HG03025 (cell line): ENCODE data around the gene BTRC.

Experiments used
- ATAC-seq: cut with Tn5 transposase; IDR thresholded peaks from one replicate; pipeline ENCODE4 v1.9.1; 2021; ENCODE audit warnings: mild to moderate bottlenecking, moderate library complexity; ENCODE audit not compliant: unreplicated experiment, low FRiP score

The BTRC gene

GRCh38 chr10:101563497-101564040, 209.6 kb downstream of the BTRC start:
- no peak for ATAC-seq

GRCh38 chr10:101564490-101564991, 210.6 kb downstream of the BTRC start:
- ATAC-seq = no peak

- no peak for ATAC-seq
Observed at GRCh38 chr10:101565370-101565900, 211.5 kb downstream of the BTRC start.

- ATAC-seq = no peak
Observed at GRCh38 chr10:101565936-101566332, 212.0 kb downstream of the BTRC start.

GRCh38 chr10:101566333-101567164, 212.6 kb downstream of the BTRC start:
- no peak for ATAC-seq

- ATAC-seq = no peak
Observed at GRCh38 chr10:101567165-101568006, 213.4 kb downstream of the BTRC start.

GRCh38 chr10:101568054-101568745, 214.2 kb downstream of the BTRC start:
- ATAC-seq = no peak

GRCh38 chr10:101569323-101569621, 215.3 kb downstream of the BTRC start:
- ATAC-seq = no peak

GRCh38 chr10:101569622-101570427, 215.9 kb downstream of the BTRC start:
- ATAC-seq = peak; percentile 72

GRCh38 chr10:101570428-101571270, 216.7 kb downstream of the BTRC start:
- no peak for ATAC-seq

- ATAC-seq = no peak
Observed at GRCh38 chr10:101571271-101571925, 217.4 kb downstream of the BTRC start.

- ATAC-seq = no peak
Observed at GRCh38 chr10:101572126-101572525, 218.2 kb downstream of the BTRC start.

GRCh38 chr10:101572785-101573184, 218.8 kb downstream of the BTRC start:
- ATAC-seq = no peak

GRCh38 chr10:101573885-101574753, 220.2 kb downstream of the BTRC start:
- ATAC-seq = no peak

GRCh38 chr10:101575091-101575490, 221.1 kb downstream of the BTRC start:
- ATAC-seq = no peak

- no peak for ATAC-seq
Observed at GRCh38 chr10:101575580-101576210, 221.7 kb downstream of the BTRC start.
